ENCODE data around the gene KRT78. TPM values are rescaled to one million over a fixed set of nuclear protein-coding genes. Genes with fewer than 3 reads are reported as not detected.
A peak's percentile ranks its signal among the peaks of the same experiment; 100 is the strongest.

The KRT78 gene
- total RNA-seq, 2 donors from 2014 or later = not detected

DNA sequence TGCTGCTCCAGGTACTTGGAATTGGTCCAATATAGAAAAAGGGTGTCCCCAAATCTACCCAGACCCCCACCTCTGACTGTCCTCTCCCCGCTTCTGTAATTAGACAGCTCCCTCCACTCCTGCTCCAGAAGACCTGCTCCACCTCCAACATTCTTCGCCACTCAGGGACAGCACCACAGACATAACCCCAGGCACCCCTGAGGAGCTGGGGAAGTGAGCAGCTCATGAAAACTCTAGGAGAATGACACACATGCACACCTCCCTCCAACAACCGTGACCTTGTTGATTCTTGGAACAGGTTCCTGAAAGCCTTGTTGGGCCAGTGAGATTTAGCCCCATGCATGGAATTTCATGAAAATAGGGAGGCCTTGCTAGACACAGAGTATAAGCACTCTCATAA is 43.1 kb downstream of the KRT78 start:
- no peaks in the 10 kb centered on the region for H3K36me3 ChIP-seq (ENCODE audit: control insufficient read depth, insufficient read depth, low read length)
- peaks cover 16% of the 10 kb centered on the region for H3K27me3 Mint-ChIP-seq (ENCODE audit: insufficient read depth)
- TF ChIP-seq, protein P1, sequence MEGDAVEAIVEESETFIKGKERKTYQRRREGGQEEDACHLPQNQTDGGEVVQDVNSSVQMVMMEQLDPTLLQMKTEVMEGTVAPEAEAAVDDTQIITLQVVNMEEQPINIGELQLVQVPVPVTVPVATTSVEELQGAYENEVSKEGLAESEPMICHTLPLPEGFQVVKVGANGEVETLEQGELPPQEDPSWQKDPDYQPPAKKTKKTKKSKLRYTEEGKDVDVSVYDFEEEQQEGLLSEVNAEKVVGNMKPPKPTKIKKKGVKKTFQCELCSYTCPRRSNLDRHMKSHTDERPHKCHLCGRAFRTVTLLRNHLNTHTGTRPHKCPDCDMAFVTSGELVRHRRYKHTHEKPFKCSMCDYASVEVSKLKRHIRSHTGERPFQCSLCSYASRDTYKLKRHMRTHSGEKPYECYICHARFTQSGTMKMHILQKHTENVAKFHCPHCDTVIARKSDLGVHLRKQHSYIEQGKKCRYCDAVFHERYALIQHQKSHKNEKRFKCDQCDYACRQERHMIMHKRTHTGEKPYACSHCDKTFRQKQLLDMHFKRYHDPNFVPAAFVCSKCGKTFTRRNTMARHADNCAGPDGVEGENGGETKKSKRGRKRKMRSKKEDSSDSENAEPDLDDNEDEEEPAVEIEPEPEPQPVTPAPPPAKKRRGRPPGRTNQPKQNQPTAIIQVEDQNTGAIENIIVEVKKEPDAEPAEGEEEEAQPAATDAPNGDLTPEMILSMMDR (conservative IDR thresholded peaks at IDR 0.05) = no peak
- 83 to 93% methylated on average over 1 to 3 of the region's 3 CpGs for WGBS, 2 experiments (ENCODE audit: insufficient coverage in 1 of 2, insufficient read length in 1 of 2)
- H3K27me3 ChIP-seq (ENCODE audit: control insufficient read depth, insufficient read depth, low read length, poor library complexity, severe bottlenecking) = no peaks in the 10 kb centered on the region
- no peaks in the 10 kb centered on the region for H3K4me1 ChIP-seq (ENCODE audit: control insufficient read depth, insufficient read depth, low read length)
- no peak for DNase-seq
- H3K4me1 Mint-ChIP-seq = peaks cover 7% of the 10 kb centered on the region
- H3K4me3 Mint-ChIP-seq = no peak overlapping the region
- H3K27ac ChIP-seq (ENCODE audit: low read depth, low read length) = no peak overlapping the region
- no peaks in the 10 kb centered on the region for H3K9me3 Mint-ChIP-seq
- H3K4me3 ChIP-seq (ENCODE audit: low read length) = no peak overlapping the region
- H3K9me3 ChIP-seq (ENCODE audit: control insufficient read depth, low read length) = no peaks in the 10 kb centered on the region
- no peak overlapping the region for H3K27ac Mint-ChIP-seq
- no peak overlapping the region for H3K9ac ChIP-seq (ENCODE audit: extremely low read depth, low read length, poor library complexity, severe bottlenecking)
- H3K36me3 Mint-ChIP-seq (ENCODE audit: low read depth) = no peaks in the 10 kb centered on the region

DNA sequence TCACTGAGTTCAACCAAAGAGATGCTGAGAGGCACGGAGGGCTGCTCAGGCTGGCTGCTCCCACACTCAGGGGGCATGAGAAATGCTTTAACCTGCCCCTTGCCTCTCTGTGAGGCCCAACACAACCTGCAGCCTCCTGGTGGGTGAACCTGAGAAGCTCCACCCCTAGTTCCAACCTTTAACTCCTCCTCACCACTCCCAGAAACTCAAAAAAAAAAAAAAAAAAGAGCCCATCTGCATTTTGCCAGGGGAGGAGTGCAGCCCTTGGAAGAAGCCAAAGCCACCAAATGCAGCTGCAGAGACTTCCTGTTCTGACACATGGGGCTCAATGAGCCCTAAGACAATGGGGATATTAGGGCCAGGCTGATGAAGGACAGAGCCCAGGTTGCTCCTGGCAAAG is 43.8 kb downstream of the KRT78 start:
- H3K27me3 Mint-ChIP-seq (ENCODE audit: insufficient read depth) = peaks cover 16% of the 10 kb centered on the region
- no peak overlapping the region for H3K4me3 ChIP-seq (ENCODE audit: low read length)
- peak; percentile 88 for DNase-seq
- TF ChIP-seq, protein P1 (conservative IDR thresholded peaks at IDR 0.05) = peak; percentile 22
- H3K9me3 ChIP-seq (ENCODE audit: control insufficient read depth, low read length) = no peaks in the 10 kb centered on the region
- no peaks in the 10 kb centered on the region for H3K9me3 Mint-ChIP-seq
- no peaks in the 10 kb centered on the region for H3K27me3 ChIP-seq (ENCODE audit: control insufficient read depth, insufficient read depth, low read length, poor library complexity, severe bottlenecking)
- no peak overlapping the region for H3K4me3 Mint-ChIP-seq
- H3K4me1 Mint-ChIP-seq = peaks cover 11% of the 10 kb centered on the region
- WGBS, 2 experiments (ENCODE audit: insufficient coverage in 1 of 2, insufficient read length in 1 of 2) = 36 to 38% methylated on average over 1 of the region's 1 CpG
- no peaks in the 10 kb centered on the region for H3K36me3 Mint-ChIP-seq (ENCODE audit: low read depth)
- no peaks in the 10 kb centered on the region for H3K4me1 ChIP-seq (ENCODE audit: control insufficient read depth, insufficient read depth, low read length)
- no peak overlapping the region for H3K27ac ChIP-seq (ENCODE audit: low read depth, low read length)
- H3K27ac Mint-ChIP-seq = no peak overlapping the region
- no peaks in the 10 kb centered on the region for H3K36me3 ChIP-seq (ENCODE audit: control insufficient read depth, insufficient read depth, low read length)
- H3K9ac ChIP-seq (ENCODE audit: extremely low read depth, low read length, poor library complexity, severe bottlenecking) = no peak overlapping the region

DNA sequence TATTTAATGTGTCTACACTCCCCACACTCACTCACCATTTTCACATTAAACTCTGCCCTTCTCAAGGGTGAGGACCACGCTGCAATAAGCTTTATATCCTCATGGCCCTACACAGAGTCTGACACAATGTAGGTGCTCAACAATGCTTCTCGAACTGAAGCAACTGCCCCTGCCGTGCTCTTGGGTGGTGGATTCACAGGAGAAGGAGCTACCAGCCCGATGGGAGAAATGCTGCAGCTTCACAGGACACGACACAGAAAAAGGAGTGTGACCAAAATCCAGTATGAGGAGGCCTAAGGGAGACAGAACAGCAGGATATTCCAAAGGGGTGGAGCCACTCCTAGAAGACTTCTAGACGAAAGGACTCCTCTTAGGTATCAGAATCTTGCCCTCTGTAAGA is 46.4 kb downstream of the KRT78 start:
- Histone ChIP-seq H3K36me3 (ENCODE audit: control insufficient read depth, insufficient read depth, low read length) (no peaks in the 10 kb centered on the region), H3K4me3 (ENCODE audit: low read length) (no peak overlapping the region), H3K4me1 (ENCODE audit: control insufficient read depth, insufficient read depth, low read length) (no peaks in the 10 kb centered on the region), H3K27me3 (ENCODE audit: control insufficient read depth, insufficient read depth, low read length, poor library complexity, severe bottlenecking) (no peaks in the 10 kb centered on the region), H3K9me3 (ENCODE audit: control insufficient read depth, low read length) (no peaks in the 10 kb centered on the region), H3K27ac (ENCODE audit: low read depth, low read length) (no peak overlapping the region), H3K9ac (ENCODE audit: extremely low read depth, low read length, poor library complexity, severe bottlenecking) (no peak overlapping the region)
- 83 to 92% methylated on average over 6 of the region's 6 CpGs for WGBS, 2 experiments (ENCODE audit: insufficient coverage in 1 of 2, insufficient read length in 1 of 2)
- TF ChIP-seq, protein P1 (conservative IDR thresholded peaks at IDR 0.05) = no peak
- Mint-ChIP-seq H3K27ac (no peak overlapping the region), H3K9me3 (no peaks in the 10 kb centered on the region), H3K27me3 (ENCODE audit: insufficient read depth) (no peaks in the 10 kb centered on the region), H3K36me3 (ENCODE audit: low read depth) (no peaks in the 10 kb centered on the region), H3K4me3 (no peak overlapping the region), H3K4me1 (peaks cover 13% of the 10 kb centered on the region)
- DNase-seq = no peak

Measured in endodermal cell (in vitro differentiated cells).